Stimulated activated CD8-positive, alpha-beta memory T cell treated with anti-CD3 and anti-CD28 coated beads, Interleukin-4, amount 100 ng/mL, for 1 hour (primary cell): ENCODE data around the gene LCP2.

Experiments
- DNase-seq, 2 donors: peaks; one replicate each; pipeline ENCODE4 v3.0.0-alpha.2; 2020; ENCODE audit warnings: low read depth in 2 of 2, low spot score in 1 of 2

The LCP2 gene

GRCh38 chr5:170219615-170220014 lies 78.0 kb downstream of the LCP2 start:
- DNase-seq, result no peak

- no peak for DNase-seq
Observed at GRCh38 chr5:170218726-170219125, 78.9 kb downstream of the LCP2 start.

GRCh38 chr5:170217831-170218230 lies 79.7 kb downstream of the LCP2 start:
- no peak for DNase-seq

- DNase-seq, result no peak
Observed at GRCh38 chr5:170216257-170216864, 81.2 kb downstream of the LCP2 start.

GRCh38 chr5:170211575-170212334 lies 85.8 kb downstream of the LCP2 start:
- DNase-seq, result no peak

- no peak for DNase-seq
Observed at GRCh38 chr5:170206958-170207357, 90.6 kb downstream of the LCP2 start.

GRCh38 chr5:170206216-170206615 lies 91.4 kb downstream of the LCP2 start:
- no peak for DNase-seq

- no peak for DNase-seq
Observed at GRCh38 chr5:170204202-170204601, 93.4 kb downstream of the LCP2 start.

- no peak for DNase-seq
Observed at GRCh38 chr5:170202117-170202516, 95.5 kb downstream of the LCP2 start.

GRCh38 chr5:170201311-170201710 lies 96.3 kb downstream of the LCP2 start:
- no peak for DNase-seq

GRCh38 chr5:170200876-170201275 lies 96.7 kb downstream of the LCP2 start:
- no peak for DNase-seq
